ENCODE results near the gene LPO.

DNA sequence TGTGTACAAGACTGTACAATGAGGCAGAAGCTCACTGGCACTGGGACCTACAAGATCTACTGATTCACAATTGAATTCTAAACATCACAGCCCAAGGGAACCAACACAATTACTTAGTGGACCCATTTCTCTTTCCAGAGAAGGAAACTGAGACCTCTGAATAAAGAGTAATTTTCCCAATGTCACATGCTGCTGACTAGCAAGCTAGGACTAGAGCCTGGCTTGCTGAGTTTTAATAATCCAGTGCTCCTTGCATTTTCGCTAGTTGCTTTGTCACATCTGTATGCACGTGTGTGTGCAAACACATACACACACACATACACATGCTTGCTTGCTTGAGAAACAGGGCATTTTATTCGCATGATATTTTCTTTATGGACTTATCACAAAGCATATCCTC is 3.9 kb upstream of the LPO start:
- TF ChIP-seq, protein P1, sequence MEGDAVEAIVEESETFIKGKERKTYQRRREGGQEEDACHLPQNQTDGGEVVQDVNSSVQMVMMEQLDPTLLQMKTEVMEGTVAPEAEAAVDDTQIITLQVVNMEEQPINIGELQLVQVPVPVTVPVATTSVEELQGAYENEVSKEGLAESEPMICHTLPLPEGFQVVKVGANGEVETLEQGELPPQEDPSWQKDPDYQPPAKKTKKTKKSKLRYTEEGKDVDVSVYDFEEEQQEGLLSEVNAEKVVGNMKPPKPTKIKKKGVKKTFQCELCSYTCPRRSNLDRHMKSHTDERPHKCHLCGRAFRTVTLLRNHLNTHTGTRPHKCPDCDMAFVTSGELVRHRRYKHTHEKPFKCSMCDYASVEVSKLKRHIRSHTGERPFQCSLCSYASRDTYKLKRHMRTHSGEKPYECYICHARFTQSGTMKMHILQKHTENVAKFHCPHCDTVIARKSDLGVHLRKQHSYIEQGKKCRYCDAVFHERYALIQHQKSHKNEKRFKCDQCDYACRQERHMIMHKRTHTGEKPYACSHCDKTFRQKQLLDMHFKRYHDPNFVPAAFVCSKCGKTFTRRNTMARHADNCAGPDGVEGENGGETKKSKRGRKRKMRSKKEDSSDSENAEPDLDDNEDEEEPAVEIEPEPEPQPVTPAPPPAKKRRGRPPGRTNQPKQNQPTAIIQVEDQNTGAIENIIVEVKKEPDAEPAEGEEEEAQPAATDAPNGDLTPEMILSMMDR (IDR thresholded peaks at IDR 0.05), result no peak
- TF ChIP-seq, protein P2, sequence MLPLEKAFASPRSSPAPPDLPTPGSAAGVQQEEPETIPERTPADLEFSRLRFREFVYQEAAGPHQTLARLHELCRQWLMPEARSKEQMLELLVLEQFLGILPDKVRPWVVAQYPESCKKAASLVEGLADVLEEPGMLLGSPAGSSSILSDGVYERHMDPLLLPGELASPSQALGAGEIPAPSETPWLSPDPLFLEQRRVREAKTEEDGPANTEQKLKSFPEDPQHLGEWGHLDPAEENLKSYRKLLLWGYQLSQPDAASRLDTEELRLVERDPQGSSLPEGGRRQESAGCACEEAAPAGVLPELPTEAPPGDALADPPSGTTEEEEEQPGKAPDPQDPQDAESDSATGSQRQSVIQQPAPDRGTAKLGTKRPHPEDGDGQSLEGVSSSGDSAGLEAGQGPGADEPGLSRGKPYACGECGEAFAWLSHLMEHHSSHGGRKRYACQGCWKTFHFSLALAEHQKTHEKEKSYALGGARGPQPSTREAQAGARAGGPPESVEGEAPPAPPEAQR (CRISPR knock-in tag; IDR thresholded peaks at IDR 0.05), result no peak
- TF ChIP-seq RELA (CRISPR knock-in tag; IDR thresholded peaks at IDR 0.05; ENCODE audit: borderline replicate concordance) (no peak), CBFB (CRISPR knock-in tag; IDR thresholded peaks at IDR 0.05; ENCODE audit: low read depth) (no peak), KAT7 (CRISPR knock-in tag; IDR thresholded peaks at IDR 0.05; ENCODE audit: borderline replicate concordance) (no peak), CREM (CRISPR knock-in tag; IDR thresholded peaks at IDR 0.05) (no peak), JUN (CRISPR knock-in tag; IDR thresholded peaks at IDR 0.05) (no peak), SMAD4 (CRISPR knock-in tag; IDR thresholded peaks at IDR 0.05) (no peak), SMAD3 (CRISPR knock-in tag; IDR thresholded peaks at IDR 0.05; ENCODE audit: borderline replicate concordance) (no peak), EMX1 (CRISPR knock-in tag; IDR thresholded peaks at IDR 0.05) (no peak), ZNF121 (CRISPR knock-in tag; IDR thresholded peaks at IDR 0.05) (no peak)
- TF ChIP-seq, protein P3, sequence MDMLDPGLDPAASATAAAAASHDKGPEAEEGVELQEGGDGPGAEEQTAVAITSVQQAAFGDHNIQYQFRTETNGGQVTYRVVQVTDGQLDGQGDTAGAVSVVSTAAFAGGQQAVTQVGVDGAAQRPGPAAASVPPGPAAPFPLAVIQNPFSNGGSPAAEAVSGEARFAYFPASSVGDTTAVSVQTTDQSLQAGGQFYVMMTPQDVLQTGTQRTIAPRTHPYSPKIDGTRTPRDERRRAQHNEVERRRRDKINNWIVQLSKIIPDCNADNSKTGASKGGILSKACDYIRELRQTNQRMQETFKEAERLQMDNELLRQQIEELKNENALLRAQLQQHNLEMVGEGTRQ (CRISPR knock-in tag; IDR thresholded peaks at IDR 0.05), result no peak
- TF ChIP-seq, protein P4, sequence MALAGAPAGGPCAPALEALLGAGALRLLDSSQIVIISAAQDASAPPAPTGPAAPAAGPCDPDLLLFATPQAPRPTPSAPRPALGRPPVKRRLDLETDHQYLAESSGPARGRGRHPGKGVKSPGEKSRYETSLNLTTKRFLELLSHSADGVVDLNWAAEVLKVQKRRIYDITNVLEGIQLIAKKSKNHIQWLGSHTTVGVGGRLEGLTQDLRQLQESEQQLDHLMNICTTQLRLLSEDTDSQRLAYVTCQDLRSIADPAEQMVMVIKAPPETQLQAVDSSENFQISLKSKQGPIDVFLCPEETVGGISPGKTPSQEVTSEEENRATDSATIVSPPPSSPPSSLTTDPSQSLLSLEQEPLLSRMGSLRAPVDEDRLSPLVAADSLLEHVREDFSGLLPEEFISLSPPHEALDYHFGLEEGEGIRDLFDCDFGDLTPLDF (CRISPR knock-in tag; IDR thresholded peaks at IDR 0.05), result no peak
